PC-9 (cell line): Measurements from ENCODE around the gene KLHL8. TPM values are rescaled to one million over a fixed set of nuclear protein-coding genes. Genes with fewer than 3 reads are reported as not detected.

Source experiments
- BruUV-seq: library from RNA; stranded (reverse); fragments of 400-500 nt; replicated peaks from 2 replicates; lab custom pipeline; 2021; lab: Mats Ljungman, UMichigan
- CTCF ChIA-PET: fragments of 300-600 bp; sonication (Branson Sonifier 250); formaldehyde crosslinking; loops from one replicate; lab custom pipeline; 2022; ENCODE audit warnings: antibody characterized with exemption; lab: Charles Lee
- POLR2A ChIA-PET: fragments of 300-600 bp; sonication (Branson Sonifier 250); formaldehyde crosslinking; loops from one replicate; lab custom pipeline; 2022; ENCODE audit warnings: antibody characterized with exemption; ENCODE audit not compliant: unreplicated experiment; lab: Charles Lee
- DNase-seq, 2 experiments: peaks; one replicate each; pipeline versions ENCODE4 v3.0.0 to v3.0.0-alpha.2; 2015 to 2022; ENCODE audit warnings: mixed read lengths in 1 of 2
- H2AFZ ChIP-seq: fragments of 200-600 bp; sonication (generic); 2 replicates; pipeline ENCODE4 v1.8.1; 2017; ENCODE audit warnings: antibody characterized with exemption
- H3F3A ChIP-seq: fragments of 200-600 bp; sonication (generic); 2 replicates; pipeline ENCODE4 v1.8.1; 2017; ENCODE audit warnings: antibody characterized with exemption, mild to moderate bottlenecking, low read depth; ENCODE audit not compliant: insufficient read depth
- H3K27ac ChIP-seq: fragments of 200-600 bp; sonication (generic); 2 replicates; pipeline ENCODE4 v1.6.1; 2016; ENCODE audit warnings: mixed run types
- H3K27me3 ChIP-seq: fragments of 200-600 bp; sonication (generic); 2 replicates; pipeline ENCODE4 v1.6.1; 2016; ENCODE audit warnings: low read depth, mixed run types; ENCODE audit not compliant: insufficient read depth
- H3K36me3 ChIP-seq: fragments of 200-600 bp; sonication (generic); 2 replicates; pipeline ENCODE4 v1.6.1; 2016; ENCODE audit warnings: low read depth, mixed run types
- H3K4me1 ChIP-seq: fragments of 200-600 bp; sonication (generic); replicated peaks from 2 replicates; pipeline ENCODE4 v1.6.1; 2016; ENCODE audit warnings: mixed run types; ENCODE audit not compliant: insufficient read depth
- H3K4me2 ChIP-seq: fragments of 200-600 bp; sonication (generic); 2 replicates; pipeline ENCODE4 v1.6.1; 2017; ENCODE audit warnings: mixed run types
- H3K4me3 ChIP-seq: fragments of 200-600 bp; sonication (generic); 2 replicates; pipeline ENCODE4 v1.6.1; 2016; ENCODE audit warnings: mixed run types
- H3K79me2 ChIP-seq: fragments of 200-600 bp; sonication (generic); 2 replicates; pipeline ENCODE4 v1.6.1; 2017; ENCODE audit warnings: low read depth, mixed run types
- H3K9me2 ChIP-seq: fragments of 200-600 bp; sonication (generic); 2 replicates; pipeline ENCODE4 v1.8.1; 2017; ENCODE audit warnings: mild to moderate bottlenecking; ENCODE audit not compliant: insufficient read depth
- H3K9me3 ChIP-seq: fragments of 200-600 bp; sonication (generic); 2 replicates; pipeline ENCODE4 v1.8.1; 2016; ENCODE audit warnings: low read depth; ENCODE audit not compliant: insufficient read depth
- H4K20me1 ChIP-seq: fragments of 200-600 bp; sonication (generic); 2 replicates; pipeline ENCODE4 v1.8.1; 2017; ENCODE audit not compliant: insufficient read depth
- EZH2 ChIP-seq: fragments of 200-600 bp; sonication (generic); IDR thresholded peaks from 2 replicates; pipeline ENCODE4 v1.8.0; 2017; ENCODE audit warnings: antibody characterized with exemption, low read depth
- intact Hi-C: fragments of 100-400 bp; cut with micrococcal nuclease; formaldehyde crosslinking; loops from one replicate; pipeline ENCODE4 v1.10.0; 2022; ENCODE audit not compliant: unreplicated experiment
- total RNA-seq: library from RNA; stranded (reverse); gene quantifications from 2 replicates; pipeline ENCODE4 v1.2.3, GENCODE V29; 2021
- TF ChIP-seq, protein P1 (sequence below): fragments of 200-600 bp; sonication (generic); conservative IDR thresholded peaks from 2 replicates; pipeline ENCODE4 v1.6.1; 2017; ENCODE audit warnings: mixed run types, antibody characterized with exemption, mild to moderate bottlenecking, moderate library complexity

KLHL8 gene
- total RNA-seq, 1 experiment from 2014 or later, result 8.5 TPM

DNA sequence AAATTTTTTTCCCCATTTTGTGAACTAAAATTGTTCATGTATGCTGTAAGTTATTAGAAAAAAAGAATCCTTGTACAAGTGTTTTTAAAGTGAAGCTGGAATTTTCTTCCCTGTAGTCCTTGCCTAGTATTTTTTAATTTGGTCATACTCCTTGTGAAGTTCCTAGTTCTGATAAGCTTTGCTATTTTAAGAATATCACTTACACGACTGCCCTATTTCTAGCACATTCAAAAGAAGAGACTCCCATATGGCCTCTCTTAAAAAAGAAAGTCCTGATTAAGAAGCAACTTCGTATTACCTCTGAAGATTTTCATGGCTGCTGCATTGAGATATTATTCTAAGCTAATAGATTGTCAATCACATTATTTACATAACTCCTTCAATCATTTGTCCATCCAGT, 87.2 kb downstream of the KLHL8 start:
- Histone ChIP-seq H2AFZ (no peak overlapping the region), H3F3A (no peaks in the 10 kb centered on the region), H3K4me2 (no peak overlapping the region), H3K4me3 (no peak overlapping the region), H3K79me2 (no peaks in the 10 kb centered on the region), H3K4me1 (no peaks in the 10 kb centered on the region), H3K9me3 (no peaks in the 10 kb centered on the region), H3K36me3 (no peaks in the 10 kb centered on the region), H3K9me2 (no peaks in the 10 kb centered on the region), H3K27ac (no peak overlapping the region), H3K27me3 (no peaks in the 10 kb centered on the region), H4K20me1 (no peaks in the 10 kb centered on the region)
- intact Hi-C loops, result no loop called here
- ChIA-PET CTCF (no interaction called here), POLR2A (no interaction called here)
- BruUV-seq, result no TSS peak
- no peak for TF ChIP-seq EZH2
- TF ChIP-seq, protein P1, sequence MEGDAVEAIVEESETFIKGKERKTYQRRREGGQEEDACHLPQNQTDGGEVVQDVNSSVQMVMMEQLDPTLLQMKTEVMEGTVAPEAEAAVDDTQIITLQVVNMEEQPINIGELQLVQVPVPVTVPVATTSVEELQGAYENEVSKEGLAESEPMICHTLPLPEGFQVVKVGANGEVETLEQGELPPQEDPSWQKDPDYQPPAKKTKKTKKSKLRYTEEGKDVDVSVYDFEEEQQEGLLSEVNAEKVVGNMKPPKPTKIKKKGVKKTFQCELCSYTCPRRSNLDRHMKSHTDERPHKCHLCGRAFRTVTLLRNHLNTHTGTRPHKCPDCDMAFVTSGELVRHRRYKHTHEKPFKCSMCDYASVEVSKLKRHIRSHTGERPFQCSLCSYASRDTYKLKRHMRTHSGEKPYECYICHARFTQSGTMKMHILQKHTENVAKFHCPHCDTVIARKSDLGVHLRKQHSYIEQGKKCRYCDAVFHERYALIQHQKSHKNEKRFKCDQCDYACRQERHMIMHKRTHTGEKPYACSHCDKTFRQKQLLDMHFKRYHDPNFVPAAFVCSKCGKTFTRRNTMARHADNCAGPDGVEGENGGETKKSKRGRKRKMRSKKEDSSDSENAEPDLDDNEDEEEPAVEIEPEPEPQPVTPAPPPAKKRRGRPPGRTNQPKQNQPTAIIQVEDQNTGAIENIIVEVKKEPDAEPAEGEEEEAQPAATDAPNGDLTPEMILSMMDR, result no peak
- DNase-seq, result no peak

DNA sequence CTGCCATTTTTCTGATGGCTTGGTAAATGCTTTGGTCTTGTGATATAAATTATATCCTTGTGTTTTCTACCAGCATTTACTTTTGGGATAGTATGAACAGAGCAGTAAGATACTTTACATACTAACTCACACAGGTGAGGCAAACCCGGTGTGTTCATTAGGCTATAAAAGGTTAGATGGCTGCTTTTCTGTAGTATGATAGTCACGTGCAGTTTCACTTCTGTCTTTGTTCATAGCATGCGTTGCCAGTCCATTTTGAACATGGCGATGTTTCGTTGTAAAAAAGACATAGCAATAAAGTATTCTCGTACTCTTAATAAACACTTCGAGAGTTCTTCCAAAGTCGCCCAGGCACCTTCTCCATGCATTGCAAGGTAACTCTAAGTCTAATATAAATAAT, 88.4 kb downstream of the KLHL8 start:
- Histone ChIP-seq H3K27ac (no peak overlapping the region), H3K4me1 (no peaks in the 10 kb centered on the region), H3K9me3 (no peaks in the 10 kb centered on the region), H3K79me2 (no peaks in the 10 kb centered on the region), H3K9me2 (no peaks in the 10 kb centered on the region), H3K36me3 (no peaks in the 10 kb centered on the region), H3K27me3 (no peaks in the 10 kb centered on the region), H4K20me1 (no peaks in the 10 kb centered on the region), H3K4me3 (no peak overlapping the region), H3K4me2 (no peak overlapping the region), H2AFZ (no peak overlapping the region), H3F3A (no peaks in the 10 kb centered on the region)
- no peak for DNase-seq
- TF ChIP-seq, protein P1, result no peak
- no peak for TF ChIP-seq EZH2
- ChIA-PET CTCF (no interaction called here), POLR2A (no interaction called here)
- no TSS peak for BruUV-seq
- intact Hi-C loops, result no loop called here

- no peak overlapping the region for H2AFZ ChIP-seq
- H3K27me3 ChIP-seq, result no peaks in the 10 kb centered on the region
- no peaks in the 10 kb centered on the region for H3K9me3 ChIP-seq
- H3K36me3 ChIP-seq, result no peaks in the 10 kb centered on the region
- TF ChIP-seq, protein P1, result no peak
- no peak for TF ChIP-seq EZH2
- H4K20me1 ChIP-seq, result no peaks in the 10 kb centered on the region
- H3K9me2 ChIP-seq, result no peaks in the 10 kb centered on the region
- H3K79me2 ChIP-seq, result no peaks in the 10 kb centered on the region
- BruUV-seq, result no TSS peak
- CTCF ChIA-PET, result no interaction called here
- intact Hi-C loops, result no loop called here
- POLR2A ChIA-PET, result no interaction called here
- no peak overlapping the region for H3K4me3 ChIP-seq
- no peak overlapping the region for H3K27ac ChIP-seq
- DNase-seq, result no peak
- no peaks in the 10 kb centered on the region for H3K4me1 ChIP-seq
- H3K4me2 ChIP-seq, result no peak overlapping the region
- no peaks in the 10 kb centered on the region for H3F3A ChIP-seq
These were observed 89.3 kb downstream of the KLHL8 start for GRCh38 chr4:87130985-87131703.
